Activated CD8-positive, alpha-beta memory T cell treated with anti-CD3 and anti-CD28 coated beads for 36 hours (primary cell): Measurements from ENCODE around the gene MTMR12. TPM values are rescaled to one million over a fixed set of nuclear protein-coding genes. Genes with fewer than 3 reads are reported as not detected.
"Not testable (repeated sequence)": the region's sequence is repeated elsewhere in the genome, so short reads cannot be mapped to it uniquely, and the experiment has no call there.

ENCODE experiments used
- CTCF ChIA-PET: fragments of 350-600 bp; sonication (Branson Sonifier 250); formaldehyde crosslinking; loops from one replicate; lab custom pipeline; 2021; ENCODE audit warnings: antibody characterized with exemption; lab: Charles Lee
- POLR2A ChIA-PET: fragments of 350-600 bp; sonication (Branson Sonifier 250); formaldehyde crosslinking; loops from one replicate; lab custom pipeline; 2021; ENCODE audit warnings: antibody characterized with exemption; lab: Charles Lee
- total RNA-seq, 2 experiments: library from RNA; stranded (reverse); gene quantifications; one replicate each; pipeline ENCODE4 v1.2.3, GENCODE V29; 2021

Gene MTMR12
- total RNA-seq, 2 experiments from 2014 or later = 26.0 to 26.2 TPM

GRCh38 chr5:32229586-32229985 is 83.2 kb downstream of the MTMR12 start:
- ChIA-PET POLR2A (no interaction called here), CTCF (interaction anchor here (7.0 kb wide), 1 partner anchor 99 kb away, joined by 68 read pairs; no protein-coding TSS in a partner anchor)

GRCh38 chr5:32228816-32229215 is 83.9 kb downstream of the MTMR12 start:
- CTCF ChIA-PET = interaction anchor here (7.0 kb wide), 1 partner anchor 100 kb away, joined by 68 read pairs; no protein-coding TSS in a partner anchor

GRCh38 chr5:32225445-32225844 is 87.3 kb downstream of the MTMR12 start:
- POLR2A ChIA-PET = no interaction called here
- CTCF ChIA-PET = no interaction called here

More at GRCh38 chr5:32228816-32229215, 83.9 kb downstream of the MTMR12 start:
- POLR2A ChIA-PET = no interaction called here

GRCh38 chr5:32223972-32224609 is 88.6 kb downstream of the MTMR12 start:
- ChIA-PET POLR2A (no interaction called here), CTCF (no interaction called here)

GRCh38 chr5:32222723-32223470 is 89.8 kb downstream of the MTMR12 start:
- POLR2A ChIA-PET = interaction anchor here (0.5 kb wide), 1 partner anchor 22 kb away, joined by 6 read pairs; no protein-coding TSS in a partner anchor
- CTCF ChIA-PET = interaction anchor here (0.8 to 0.9 kb wide), 2 partner anchors 9 to 10 kb away, joined by 3 to 5 read pairs; no protein-coding TSS in a partner anchor

- ChIA-PET POLR2A (interaction anchor here (0.5 kb wide), 1 partner anchor 15 kb away, joined by 3 read pairs; no protein-coding TSS in a partner anchor), CTCF (interaction anchor here (1.1 kb wide), 1 partner anchor 111 kb away, joined by 5 read pairs; no protein-coding TSS in a partner anchor)
Observed at GRCh38 chr5:32217886-32218396, 94.8 kb downstream of the MTMR12 start.

- CTCF ChIA-PET, POLR2A ChIA-PET: not testable (repeated sequence)
Observed at GRCh38 chr5:32214344-32214743, 98.4 kb downstream of the MTMR12 start.

- ChIA-PET CTCF (no interaction called here), POLR2A (interaction anchor here (0.6 kb wide), 1 partner anchor 68 kb away, joined by 6 read pairs; no protein-coding TSS in a partner anchor)
Observed at GRCh38 chr5:32210151-32210550, 102.6 kb downstream of the MTMR12 start.

GRCh38 chr5:32208837-32209236 is 103.9 kb downstream of the MTMR12 start:
- CTCF ChIA-PET, POLR2A ChIA-PET: not testable (repeated sequence)

GRCh38 chr5:32207355-32207634 is 105.4 kb downstream of the MTMR12 start:
- ChIA-PET CTCF (interaction anchor here (1.1 kb wide), 1 partner anchor 29 kb away, joined by 3 read pairs; no protein-coding TSS in a partner anchor), POLR2A (no interaction called here)

- CTCF ChIA-PET = interaction anchor here (1.1 kb wide), 1 partner anchor 28 kb away, joined by 3 read pairs; no protein-coding TSS in a partner anchor
- POLR2A ChIA-PET = no interaction called here
Observed at GRCh38 chr5:32206509-32207354, 106.0 kb downstream of the MTMR12 start.

GRCh38 chr5:32206053-32206452 is 106.7 kb downstream of the MTMR12 start:
- POLR2A ChIA-PET = no interaction called here
- CTCF ChIA-PET = interaction anchor here (1.1 kb wide), 1 partner anchor 27 kb away, joined by 3 read pairs; no protein-coding TSS in a partner anchor

GRCh38 chr5:32202394-32202793 is 110.3 kb downstream of the MTMR12 start:
- POLR2A ChIA-PET = no interaction called here
- CTCF ChIA-PET = no interaction called here

- ChIA-PET CTCF (no interaction called here), POLR2A (interaction anchor here (0.7 kb wide), 1 partner anchor 21 kb away, joined by 6 read pairs; no protein-coding TSS in a partner anchor)
Observed at GRCh38 chr5:32201122-32201753, 111.5 kb downstream of the MTMR12 start.

- ChIA-PET POLR2A (no interaction called here), CTCF (interaction anchor here (0.6 kb wide), 1 partner anchor 169 kb away, joined by 3 read pairs; no protein-coding TSS in a partner anchor)
Observed at GRCh38 chr5:32197032-32197431, 115.7 kb downstream of the MTMR12 start.

- ChIA-PET CTCF (no interaction called here), POLR2A (no interaction called here)
Observed at GRCh38 chr5:32195265-32195664, 117.5 kb downstream of the MTMR12 start.

- ChIA-PET POLR2A (no interaction called here), CTCF (interaction anchor here (0.6 kb wide), 1 partner anchor 270 kb away, joined by 4 read pairs; no protein-coding TSS in a partner anchor)
Observed at GRCh38 chr5:32193591-32193990, 119.1 kb downstream of the MTMR12 start.

- POLR2A ChIA-PET = no interaction called here
- CTCF ChIA-PET = interaction anchor here (0.6 to 1.2 kb wide), 2 partner anchors 140 to 354 kb away, joined by 3 read pairs; no protein-coding TSS in a partner anchor
Observed at GRCh38 chr5:32190095-32190494, 122.6 kb downstream of the MTMR12 start.
